C4-2B (cell line): ENCODE measurements around the gene TMEM167A.

ENCODE experiments used
- H3K27ac ChIP-seq: fragments of 450-650 bp; 2 replicates; pipeline ENCODE4 v1.5.1; 2017
- ZFX ChIP-seq: fragments of 450-650 bp; IDR thresholded peaks from 2 replicates; pipeline ENCODE4 v1.6.1; 2017
- TF ChIP-seq, protein P1 (sequence below): fragments of 450-650 bp; conservative IDR thresholded peaks from 2 replicates; pipeline ENCODE4 v1.5.1; 2017; ENCODE audit warnings: mild to moderate bottlenecking

The TMEM167A gene

DNA sequence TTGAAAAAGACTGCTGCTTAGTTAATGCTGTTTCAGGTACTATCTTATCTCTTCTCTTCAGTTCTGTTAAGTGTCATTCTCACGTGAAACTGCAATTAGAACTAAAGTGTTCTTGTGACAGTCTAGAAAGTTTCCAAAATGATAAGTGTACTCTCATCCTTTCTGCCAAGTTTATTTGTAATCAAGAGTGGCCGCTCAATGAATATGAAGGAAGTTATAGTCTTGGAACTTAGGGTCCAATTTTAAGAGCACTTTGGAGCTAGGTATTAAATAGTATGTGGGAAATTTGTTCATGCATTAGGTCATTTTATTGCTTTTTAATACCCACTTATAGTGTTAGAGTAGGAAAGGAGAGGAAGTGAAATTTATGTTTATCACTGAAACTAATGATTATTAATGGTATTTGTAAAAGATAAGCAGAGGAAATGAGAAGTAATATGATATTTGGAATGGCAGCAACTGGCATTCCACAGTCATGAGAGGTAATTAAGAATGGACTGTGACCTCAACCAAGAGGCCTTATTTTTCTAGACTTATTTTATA lies 20.6 kb upstream of the TMEM167A start:
- no peak overlapping the region for H3K27ac ChIP-seq
- no peak for TF ChIP-seq ZFX
- TF ChIP-seq, protein P1, sequence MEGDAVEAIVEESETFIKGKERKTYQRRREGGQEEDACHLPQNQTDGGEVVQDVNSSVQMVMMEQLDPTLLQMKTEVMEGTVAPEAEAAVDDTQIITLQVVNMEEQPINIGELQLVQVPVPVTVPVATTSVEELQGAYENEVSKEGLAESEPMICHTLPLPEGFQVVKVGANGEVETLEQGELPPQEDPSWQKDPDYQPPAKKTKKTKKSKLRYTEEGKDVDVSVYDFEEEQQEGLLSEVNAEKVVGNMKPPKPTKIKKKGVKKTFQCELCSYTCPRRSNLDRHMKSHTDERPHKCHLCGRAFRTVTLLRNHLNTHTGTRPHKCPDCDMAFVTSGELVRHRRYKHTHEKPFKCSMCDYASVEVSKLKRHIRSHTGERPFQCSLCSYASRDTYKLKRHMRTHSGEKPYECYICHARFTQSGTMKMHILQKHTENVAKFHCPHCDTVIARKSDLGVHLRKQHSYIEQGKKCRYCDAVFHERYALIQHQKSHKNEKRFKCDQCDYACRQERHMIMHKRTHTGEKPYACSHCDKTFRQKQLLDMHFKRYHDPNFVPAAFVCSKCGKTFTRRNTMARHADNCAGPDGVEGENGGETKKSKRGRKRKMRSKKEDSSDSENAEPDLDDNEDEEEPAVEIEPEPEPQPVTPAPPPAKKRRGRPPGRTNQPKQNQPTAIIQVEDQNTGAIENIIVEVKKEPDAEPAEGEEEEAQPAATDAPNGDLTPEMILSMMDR, result no peak

DNA sequence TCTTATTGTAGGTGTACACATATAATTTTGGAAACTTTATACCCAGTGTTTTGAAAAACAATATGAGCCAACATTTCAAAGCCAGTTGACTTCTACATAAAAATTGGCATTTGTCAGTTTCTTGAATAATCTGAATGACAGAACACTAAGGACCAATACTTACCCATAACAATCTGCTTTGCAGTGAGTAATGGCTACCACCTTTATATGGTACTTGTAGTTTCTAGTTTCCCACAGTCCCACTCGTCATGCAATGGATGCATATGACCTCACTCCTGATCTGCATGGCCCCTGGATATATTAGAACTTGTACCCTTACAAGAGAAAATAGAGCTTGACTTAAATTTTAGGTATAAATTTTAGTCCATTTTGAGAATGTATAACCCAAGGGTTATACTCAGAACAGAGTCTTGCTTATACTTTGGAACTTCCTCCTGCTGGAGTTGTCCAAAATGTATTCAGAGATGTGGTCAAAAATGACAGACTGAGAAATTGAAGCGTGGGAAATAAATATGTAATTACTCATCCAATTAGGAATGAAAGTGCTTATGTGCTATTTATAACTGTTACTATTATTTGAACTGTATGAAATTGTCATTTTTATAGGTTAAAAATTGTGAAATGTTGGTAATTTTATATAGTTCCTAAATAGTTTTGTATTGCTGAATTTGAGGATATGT lies 19.6 kb upstream of the TMEM167A start:
- no peak for TF ChIP-seq ZFX
- TF ChIP-seq, protein P1, result no peak
- H3K27ac ChIP-seq, result no peak overlapping the region

DNA sequence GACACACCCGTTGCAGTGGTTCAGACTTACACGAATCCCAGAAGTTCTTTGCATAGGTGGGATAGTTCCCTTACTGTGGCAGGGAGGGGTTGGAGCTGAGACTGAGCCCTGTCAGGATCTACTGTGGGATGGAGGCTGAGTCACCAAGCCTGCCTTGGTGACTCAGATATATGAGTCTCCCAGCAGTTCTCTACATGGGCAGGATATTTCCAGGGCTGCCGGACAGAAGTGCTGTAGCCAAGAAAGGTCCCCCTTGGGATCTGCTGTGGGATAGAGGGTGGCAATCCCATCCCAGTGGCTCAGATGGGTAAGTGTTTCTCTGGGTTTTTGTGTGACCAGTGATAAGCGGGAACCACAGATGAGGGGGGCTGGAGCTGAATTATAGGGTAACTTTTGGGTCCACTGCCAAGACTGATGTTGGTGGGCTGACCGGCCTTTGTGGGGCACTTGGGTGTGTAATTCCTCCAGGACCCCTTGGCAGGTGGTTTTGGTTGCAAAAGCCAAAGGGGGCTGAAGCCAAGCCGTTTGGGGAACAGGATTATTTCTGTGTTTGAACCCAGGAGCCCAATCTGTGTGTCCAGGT lies 18.9 kb upstream of the TMEM167A start:
- TF ChIP-seq, protein P1, result no peak
- H3K27ac ChIP-seq, result no peak overlapping the region

DNA sequence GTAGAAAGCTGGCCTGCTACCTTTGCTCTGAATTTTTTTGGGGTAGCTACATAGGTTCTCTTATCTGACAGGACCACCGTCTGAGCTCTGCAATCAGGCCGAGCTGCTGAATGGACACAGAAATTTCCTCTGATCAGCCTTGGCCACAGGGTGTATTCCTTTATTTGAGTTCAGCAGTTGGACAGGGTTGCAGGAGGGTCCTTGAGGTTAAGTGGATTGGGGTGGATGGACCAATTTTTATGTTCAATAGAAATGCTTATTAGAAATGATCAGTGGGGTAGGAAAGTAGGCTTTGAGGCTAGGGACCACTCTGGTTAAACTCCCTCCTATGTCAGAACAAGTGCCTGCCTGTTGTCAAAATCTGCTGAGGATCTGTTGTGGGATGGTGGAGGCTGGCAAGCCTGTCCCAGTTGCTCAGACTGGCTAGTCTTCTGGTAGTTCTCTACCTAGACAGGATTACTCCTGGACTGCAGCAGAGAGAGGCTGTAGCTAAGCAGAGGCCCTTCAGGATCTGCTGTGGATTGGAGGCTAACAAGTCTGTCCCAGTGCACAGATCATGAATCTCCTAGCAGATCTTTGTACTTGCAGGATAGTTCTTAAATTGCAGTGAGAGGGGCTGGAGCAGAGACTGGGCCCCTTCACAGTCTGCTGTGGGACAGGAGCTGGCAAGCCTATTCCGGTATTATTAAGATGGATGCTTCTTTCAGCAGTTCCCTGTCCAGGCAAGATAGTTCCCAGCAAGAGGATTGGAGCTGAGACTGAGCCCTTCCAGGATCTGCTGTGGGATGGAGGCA lies 18.2 kb upstream of the TMEM167A start:
- TF ChIP-seq, protein P1, result no peak
- no peak for TF ChIP-seq ZFX

DNA sequence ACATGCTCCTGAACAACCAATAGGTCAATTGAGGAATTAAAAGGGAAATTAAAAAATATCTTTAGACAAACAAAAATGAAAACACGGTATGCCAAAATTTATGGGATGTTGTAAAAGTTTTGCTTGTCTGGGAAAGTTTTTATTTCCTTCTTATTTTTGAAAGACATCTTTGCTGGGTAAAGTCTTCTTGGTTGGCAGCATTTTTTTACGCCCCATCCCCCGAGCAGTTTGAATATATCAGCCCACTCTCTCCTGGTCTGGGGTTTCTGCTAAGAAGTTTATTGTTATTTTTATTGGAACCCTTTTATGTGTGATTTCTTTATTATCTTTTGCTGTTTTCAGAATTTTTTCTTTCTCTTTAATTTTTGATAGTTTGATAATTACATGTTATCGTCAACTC lies 16.5 kb upstream of the TMEM167A start:
- no peak overlapping the region for H3K27ac ChIP-seq
- TF ChIP-seq ZFX, result no peak
- TF ChIP-seq, protein P1, result no peak

More for the DNA sequence above, 18.2 kb upstream of the TMEM167A start:
- H3K27ac ChIP-seq, result no peak overlapping the region

DNA sequence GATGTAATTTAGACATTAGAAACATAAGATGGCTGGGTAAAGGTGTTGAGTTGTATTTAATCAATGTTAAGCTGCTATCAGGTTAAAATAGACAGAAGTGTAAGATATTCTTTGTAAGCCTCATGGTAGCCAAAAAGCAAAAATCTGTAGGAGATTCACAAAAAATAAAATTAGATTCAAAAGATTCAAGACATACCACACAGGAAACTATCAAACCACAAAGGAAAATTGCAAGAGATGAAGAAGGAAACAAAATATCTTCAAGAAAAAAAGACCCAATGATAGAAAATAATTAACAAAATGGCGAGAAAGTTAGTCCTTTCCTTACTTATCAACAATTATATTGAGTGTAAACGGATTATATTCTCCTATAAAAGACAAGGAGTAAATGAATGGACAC lies 15.4 kb upstream of the TMEM167A start:
- no peak overlapping the region for H3K27ac ChIP-seq
- TF ChIP-seq, protein P1, result no peak
- TF ChIP-seq ZFX, result no peak

DNA sequence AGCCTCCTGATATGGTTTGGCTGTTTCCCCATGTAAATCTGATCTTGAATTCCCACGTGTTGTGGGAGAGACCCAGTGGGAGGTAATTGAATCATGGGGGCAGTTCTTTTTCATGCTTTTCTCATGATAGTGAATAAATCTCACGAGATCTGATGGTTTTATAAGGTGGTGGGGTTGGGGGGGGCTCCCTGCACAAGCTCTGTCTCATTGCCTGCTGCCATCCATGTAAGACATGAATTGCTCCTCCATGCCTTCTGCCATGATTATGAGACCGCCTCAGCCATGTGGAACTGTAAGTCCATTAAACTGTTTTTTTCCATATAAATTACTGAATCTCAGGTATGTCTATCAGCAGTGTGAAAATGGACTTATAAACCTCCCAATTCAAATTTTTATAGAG lies 13.0 kb upstream of the TMEM167A start:
- no peak for TF ChIP-seq ZFX
- TF ChIP-seq, protein P1, result no peak
- no peak overlapping the region for H3K27ac ChIP-seq
